Measurements from ENCODE around the gene HTRA1.

Gene HTRA1

DNA sequence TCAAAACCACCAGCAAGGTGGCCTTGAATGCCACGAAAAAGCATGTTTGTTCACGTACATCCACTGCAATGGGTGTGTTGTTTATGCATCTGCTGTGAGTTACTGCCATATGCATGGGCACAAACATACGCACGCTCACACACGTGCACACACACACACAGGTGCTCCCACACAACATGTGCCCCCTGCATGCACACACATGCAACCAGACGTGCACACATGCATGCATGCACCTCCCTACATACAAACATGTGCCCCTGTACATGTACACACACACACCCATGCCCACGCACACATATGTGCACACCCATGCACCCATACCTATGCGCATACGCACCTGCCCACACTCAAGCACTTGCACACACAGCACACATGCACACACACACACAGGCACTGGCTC, 89.1 kb downstream of the HTRA1 start:
- FAIRE-seq = no peak

DNA sequence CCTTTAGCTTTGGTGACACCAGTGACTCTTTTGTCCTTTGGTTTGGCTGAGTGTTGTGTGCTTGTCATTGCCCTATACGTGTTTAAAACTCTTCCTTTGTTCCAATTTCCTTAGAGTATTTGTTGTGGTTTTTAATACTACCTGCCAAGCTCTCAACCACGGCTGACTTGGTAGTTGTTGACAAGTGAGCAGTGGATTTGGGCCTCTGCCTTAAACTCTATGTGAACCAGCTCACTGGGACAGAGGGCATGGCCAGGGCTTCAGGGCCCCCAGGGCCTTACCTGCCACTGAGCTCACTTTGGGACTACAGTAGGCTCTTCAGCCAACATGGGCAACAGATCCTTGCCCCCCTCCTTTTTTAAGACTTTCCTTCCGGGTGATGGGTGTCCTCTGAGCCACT, 89.6 kb downstream of the HTRA1 start:
- no peak for FAIRE-seq
- DNase-seq (ENCODE audit: insufficient read length, low spot score) = no peak

More for the DNA sequence above, 89.1 kb downstream of the HTRA1 start:
- no peak for DNase-seq (ENCODE audit: insufficient read length, low spot score)

DNA sequence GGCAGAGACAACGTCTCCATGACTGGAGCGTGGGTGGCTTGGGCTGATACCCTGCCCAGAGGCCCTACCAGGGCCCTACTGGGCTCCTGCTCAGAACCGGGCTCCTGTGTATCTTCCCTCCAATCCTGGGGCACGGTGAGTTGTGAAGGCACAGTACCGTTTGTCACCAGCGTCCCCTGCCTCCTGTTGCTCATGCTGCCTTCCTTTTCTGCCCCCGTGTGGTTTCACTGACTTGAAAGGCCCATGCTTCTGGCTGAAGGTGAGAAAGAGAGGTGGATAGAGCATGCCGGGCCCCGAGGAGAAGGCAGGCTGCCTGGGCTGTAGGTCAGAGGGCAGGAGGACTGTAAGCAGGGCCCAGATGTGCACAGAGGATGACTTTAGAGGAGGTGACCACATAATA, 90.1 kb downstream of the HTRA1 start:
- no peak for DNase-seq (ENCODE audit: insufficient read length, low spot score)
- FAIRE-seq = no peak

DNA sequence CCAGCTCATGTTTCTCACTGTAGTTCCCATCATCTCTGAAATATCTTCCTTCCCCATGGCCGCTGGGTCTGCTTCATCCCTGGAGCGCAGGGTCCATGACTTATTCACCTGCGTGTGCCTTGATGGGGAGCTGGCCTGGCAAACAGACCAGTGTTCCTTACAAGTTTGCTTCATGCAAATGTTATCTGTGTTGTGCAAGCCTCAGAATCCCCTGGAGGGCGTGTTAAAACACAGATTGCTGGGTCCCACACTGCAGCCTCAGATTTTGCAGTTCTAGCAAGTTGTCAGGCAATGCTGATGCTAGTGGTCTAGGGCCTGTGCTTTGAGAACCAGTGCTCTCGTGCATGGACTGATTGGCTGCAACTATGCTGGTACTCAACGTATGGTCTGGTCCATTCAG, 92.0 kb downstream of the HTRA1 start:
- DNase-seq (ENCODE audit: insufficient read length, low spot score) (no peak), FAIRE-seq (no peak)

DNA sequence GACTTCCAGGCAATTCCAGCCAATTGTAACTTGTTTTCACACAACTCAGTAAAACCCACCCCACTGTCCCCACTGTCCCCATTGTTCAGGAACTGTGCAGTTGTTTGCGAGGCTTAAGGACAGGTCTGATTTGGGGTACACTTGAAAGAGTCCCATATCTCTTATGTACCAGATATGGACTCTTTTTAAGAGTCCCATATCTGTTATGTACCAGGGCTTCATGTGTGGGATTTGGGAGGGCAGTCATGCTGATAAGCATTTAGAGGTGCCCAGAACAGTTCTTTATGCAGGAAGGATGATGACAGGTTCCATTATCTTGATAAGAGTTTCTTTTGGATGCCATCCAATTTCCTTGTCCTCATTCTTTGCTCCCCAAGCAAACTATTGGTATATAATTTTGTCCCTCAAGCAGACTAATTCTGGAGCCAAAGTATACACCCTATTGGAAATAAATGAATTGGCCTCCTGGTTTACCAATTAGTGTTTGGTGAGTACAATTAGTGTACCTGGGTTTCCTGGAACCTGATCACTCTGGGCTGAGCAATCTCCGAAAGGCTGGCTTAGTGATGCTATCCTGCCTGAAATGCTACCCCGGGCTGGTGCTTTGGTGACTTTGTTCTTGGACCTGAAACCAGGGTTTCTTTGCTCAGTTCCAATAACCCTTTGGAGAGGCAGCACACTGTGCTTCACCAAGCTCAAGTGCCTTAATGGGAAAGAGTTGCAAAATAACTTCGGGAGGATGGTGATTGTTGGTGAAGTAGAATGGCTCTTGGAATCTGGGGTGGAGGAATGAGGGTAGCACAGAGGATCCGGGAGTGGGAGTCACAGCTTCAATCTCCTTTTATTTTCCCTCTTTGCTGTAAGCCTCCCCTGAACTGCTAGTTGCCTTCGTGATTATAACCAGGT, 93.0 kb downstream of the HTRA1 start:
- FAIRE-seq = no peak
- no peak for DNase-seq (ENCODE audit: insufficient read length, low spot score)

DNA sequence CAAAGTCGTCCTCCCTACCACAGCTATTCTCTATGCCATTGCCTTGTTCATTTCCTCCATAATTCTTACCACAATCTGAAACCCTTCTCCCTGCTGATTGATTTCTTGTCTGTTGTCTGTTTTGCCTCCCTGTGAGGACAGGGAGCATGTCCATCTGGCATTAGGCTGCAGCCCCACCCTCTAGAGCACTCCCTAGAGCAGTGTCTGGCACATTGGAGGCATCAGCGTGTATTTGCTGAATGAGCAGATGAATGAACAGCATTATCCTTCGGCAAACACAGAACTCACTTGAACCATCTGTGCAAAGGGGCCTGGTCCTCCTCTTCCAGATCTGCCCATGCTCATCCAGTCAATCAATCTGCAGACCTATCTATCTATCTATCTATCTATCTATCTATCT, 94.1 kb downstream of the HTRA1 start:
- FAIRE-seq = no peak
- no peak for DNase-seq (ENCODE audit: insufficient read length, low spot score)

DNA sequence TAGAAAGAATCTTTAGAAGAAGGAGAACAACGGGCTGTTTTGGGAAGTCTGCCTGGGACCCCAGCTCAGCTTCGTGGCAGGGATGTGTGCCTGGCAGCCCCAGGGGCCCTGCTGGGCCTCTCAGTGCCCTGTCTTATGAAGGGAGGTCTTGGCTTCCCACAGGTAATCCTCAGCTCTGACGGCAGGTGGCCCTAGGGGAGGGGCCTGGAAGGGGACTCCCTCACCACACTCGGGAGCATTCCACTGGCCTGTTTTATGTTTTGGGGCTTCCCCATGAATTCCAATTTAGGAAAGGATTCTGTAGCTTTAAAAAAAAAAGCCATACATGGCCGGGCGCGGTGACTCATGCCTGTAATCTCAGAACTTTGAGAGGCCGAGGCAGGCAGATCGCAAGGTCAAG, 96.2 kb downstream of the HTRA1 start:
- FAIRE-seq = no peak
- DNase-seq (ENCODE audit: insufficient read length, low spot score) = no peak

DNA sequence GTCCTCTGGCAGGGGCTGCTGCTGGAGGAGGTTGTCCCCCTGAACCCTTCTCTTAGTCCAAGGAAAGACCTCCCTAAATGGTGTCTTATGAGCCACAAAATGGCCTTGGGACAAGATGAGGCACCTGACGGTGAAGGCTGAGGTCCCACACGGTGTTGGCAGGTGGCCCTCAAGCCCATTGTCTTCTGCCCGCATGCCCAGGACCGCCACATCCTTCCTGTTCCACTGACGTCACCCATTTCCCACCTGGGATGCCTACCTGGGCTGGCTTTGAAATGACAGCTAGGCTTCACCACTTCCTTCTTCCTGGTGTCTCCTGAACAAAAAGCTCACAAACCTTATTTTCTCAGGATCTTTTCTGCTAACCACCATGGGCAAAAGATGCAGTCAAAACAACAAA, 97.1 kb downstream of the HTRA1 start:
- DNase-seq (ENCODE audit: insufficient read length, low spot score) (no peak), FAIRE-seq (no peak)

DNA sequence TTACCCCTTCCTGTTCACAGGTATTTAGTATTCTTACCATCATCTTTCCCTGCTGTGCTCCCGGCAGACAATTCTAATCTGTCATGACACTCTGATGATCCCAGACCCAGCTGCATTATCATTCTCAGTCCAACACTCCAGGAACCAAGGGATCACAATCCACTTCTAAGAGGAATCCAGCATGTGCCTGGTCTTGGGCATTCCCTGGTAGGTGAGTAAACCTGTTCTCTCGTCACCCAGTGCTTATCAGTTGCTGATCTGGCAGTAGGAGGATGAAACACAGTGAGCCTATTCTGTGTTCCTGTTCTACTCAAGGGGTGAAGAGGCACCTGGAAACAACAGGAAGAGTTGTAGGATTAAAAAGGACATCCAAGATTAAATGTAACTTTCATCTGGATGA, 97.9 kb downstream of the HTRA1 start:
- DNase-seq (ENCODE audit: insufficient read length, low spot score) (no peak), FAIRE-seq (no peak)

DNA sequence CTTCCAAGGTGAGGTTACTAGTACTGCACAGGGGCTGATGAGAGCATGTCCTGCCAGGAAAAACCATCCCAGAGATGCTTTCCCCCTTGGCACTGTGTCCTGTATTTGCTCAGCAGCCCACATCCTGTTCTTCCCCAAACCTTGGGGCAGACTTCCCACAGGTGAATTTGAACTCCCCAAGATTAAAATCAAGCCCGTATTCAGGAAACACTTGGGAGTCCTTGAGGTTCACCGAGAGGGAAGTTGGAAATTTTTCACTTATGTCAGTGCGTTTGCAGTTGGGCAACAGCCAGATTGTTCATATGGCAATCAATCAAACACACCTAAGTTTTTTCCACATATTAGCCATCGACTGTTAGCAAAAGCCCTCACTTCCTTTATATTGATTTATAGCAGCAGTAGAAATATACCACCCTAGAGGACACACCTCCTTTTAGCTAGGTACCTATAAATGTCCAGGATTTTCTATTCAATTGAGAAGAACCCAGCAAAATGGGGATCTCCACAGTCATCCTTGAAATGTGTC, 99.0 kb downstream of the HTRA1 start, which contains the start of gene DMBT1:
Gene DMBT1 (plus strand): TSS at position 476 of the 526 bp plus-strand sequence. CDS start 17 bp downstream, at position 493.
- no peak for DNase-seq (ENCODE audit: insufficient read length, low spot score)
- FAIRE-seq = no peak

DNA sequence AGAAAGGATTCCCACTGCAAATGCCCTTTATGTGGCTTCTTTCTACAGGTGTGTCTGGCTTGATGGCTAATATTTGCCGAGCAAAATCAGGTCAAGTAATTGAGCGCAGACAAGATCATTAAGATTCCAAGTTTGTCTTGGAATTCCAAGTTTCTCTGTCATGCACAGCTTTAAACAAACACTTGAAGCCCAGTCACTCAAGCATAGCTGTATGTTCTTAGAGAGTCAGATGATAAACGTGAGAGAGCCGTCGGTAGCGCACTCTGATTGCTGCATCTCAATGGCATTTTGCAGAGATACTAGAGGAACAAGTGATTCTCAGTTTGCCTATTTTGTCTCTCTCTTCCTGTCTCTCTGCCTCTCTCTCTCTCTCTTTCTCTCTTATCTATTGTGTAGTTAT, 99.9 kb downstream of the HTRA1 start:
- DNase-seq (ENCODE audit: insufficient read length, low spot score) (no peak), FAIRE-seq (no peak)

DNA sequence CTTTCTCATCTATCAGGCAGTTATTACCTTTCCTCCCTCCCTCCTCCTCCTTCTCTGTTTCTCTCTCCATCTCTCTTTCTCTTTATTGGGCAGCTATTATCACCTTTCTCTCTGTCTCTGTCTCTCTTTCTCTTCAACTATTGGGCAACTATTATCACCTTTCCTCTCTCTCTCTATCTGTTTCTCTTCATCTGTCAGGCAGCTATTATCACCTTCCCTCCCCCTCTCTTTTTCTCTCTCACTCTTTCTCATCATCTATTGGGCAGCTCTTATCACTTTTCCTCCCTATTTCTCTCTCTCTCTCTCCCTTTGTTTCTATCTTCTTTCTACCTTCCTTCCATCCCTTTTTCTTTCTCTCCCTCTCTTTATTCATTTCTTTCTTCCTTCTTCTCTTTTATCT, 100.4 kb downstream of the HTRA1 start:
- no peak for FAIRE-seq
- DNase-seq (ENCODE audit: insufficient read length, low spot score) = no peak
